Tibial artery (tissue), 4 donors: Measurements from ENCODE around the gene SCARB2.

ENCODE experiments used
- DNase-seq, 2 donors: peaks; one replicate each; pipeline ENCODE4 v3.0.0-alpha.2; 2019
- H3K27ac ChIP-seq, 2 donors: fragments of 200-600 bp; sonication (generic) in 1 of 2; 1 replicate in 1 of 2; 2 replicates in 1 of 2; pipeline ENCODE4 v1.5.1; 2018 to 2019; ENCODE audit warnings: mild to moderate bottlenecking in 1 of 2
- H3K27me3 ChIP-seq, 2 donors: fragments of 200-600 bp; sonication (generic) in 1 of 2; one replicate each; pipeline versions ENCODE4 v1.5.1 to v1.6.0; 2016 to 2019
- H3K36me3 ChIP-seq, 3 donors: fragments of 200-600 bp; sonication (generic) in 2 of 3; one replicate each; pipeline ENCODE4 v1.5.1; 2016 to 2019; ENCODE audit warnings: mild to moderate bottlenecking in 2 of 3
- H3K4me1 ChIP-seq, 4 donors: fragments of 200-600 bp; sonication (generic) in 2 of 4; 1 replicate in 3 of 4; 2 replicates in 1 of 4; pipeline ENCODE4 v1.5.1; 2016 to 2019
- H3K4me3 ChIP-seq, 2 donors: fragments of 200-600 bp; sonication (generic) in 1 of 2; 1 replicate in 1 of 2; 2 replicates in 1 of 2; pipeline ENCODE4 v1.5.1; 2018 to 2019; ENCODE audit warnings: mild to moderate bottlenecking in 2 of 2
- H3K9me3 ChIP-seq, 3 donors: fragments of 200-600 bp; sonication (generic) in 1 of 3; one replicate each; pipeline ENCODE4 v1.5.1; 2016 to 2019
- CTCF ChIP-seq, 2 experiments: fragments of 200-600 bp in 1 of 2; fragments of 450-650 bp in 1 of 2; IDR thresholded peaks; one replicate each; pipeline ENCODE4 v1.5.1; 2017 to 2019; ENCODE audit warnings: antibody characterized with exemption in 2 of 2, mild to moderate bottlenecking in 1 of 2, moderate library complexity in 1 of 2
- intact Hi-C: fragments of 100-400 bp; cut with DNase I; formaldehyde crosslinking; loops from one replicate; pipeline ENCODE4 v1.15.0; 2023; ENCODE audit warnings: low total_unique reads

The SCARB2 gene

GRCh38 chr4:76153356-76153755 lies 60.3 kb downstream of the SCARB2 start:
- Histone ChIP-seq H3K4me1 (peaks cover 0 to 11% (median 6%) of the 10 kb centered on the region in 4 donors), H3K9me3 (no peaks in the 10 kb centered on the region), H3K27ac (no peak overlapping the region), H3K4me3 (no peak overlapping the region), H3K36me3 (peaks cover 0 to 9% (median 0%) of the 10 kb centered on the region in 3 donors), H3K27me3 (no peaks in the 10 kb centered on the region)
- no peak for DNase-seq
- intact Hi-C loops = no loop called here
- TF ChIP-seq CTCF (IDR thresholded peaks at IDR 0.05) = no peak

DNA sequence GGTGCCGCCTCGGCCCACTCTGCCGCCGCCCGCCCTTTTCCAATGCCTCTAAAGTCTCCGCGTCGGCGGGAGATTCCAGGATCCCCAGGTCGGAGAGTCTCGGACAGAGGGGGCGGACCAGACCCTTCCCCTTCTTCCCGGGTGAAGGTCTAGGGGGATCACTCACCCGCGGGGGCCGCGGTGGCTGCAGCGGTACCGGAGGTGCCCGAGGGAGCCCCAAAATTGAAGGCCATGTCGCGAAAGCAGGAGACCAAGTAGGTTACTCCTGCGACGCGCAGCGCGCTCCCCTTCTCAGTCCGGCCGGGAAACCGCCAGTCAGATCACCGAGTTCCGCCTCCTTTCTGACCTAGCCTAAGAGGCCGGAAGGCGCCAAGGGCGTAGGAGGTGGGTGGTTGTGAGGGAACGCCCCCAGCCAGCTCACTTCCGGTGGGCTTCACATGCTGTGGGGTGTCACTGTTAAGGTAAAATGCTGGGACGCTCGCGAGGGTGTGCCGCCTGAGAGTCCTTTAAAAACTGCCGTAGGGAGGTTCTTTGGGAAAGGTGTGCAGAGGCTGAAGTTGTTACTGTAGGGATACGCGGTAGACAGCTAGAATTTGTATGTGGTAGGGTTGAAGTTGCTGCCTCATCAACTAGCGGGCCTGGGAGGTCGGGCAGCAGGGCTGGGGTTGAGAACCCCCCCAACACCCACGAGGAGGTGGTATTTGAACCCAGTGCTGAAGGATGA lies 65.3 kb downstream of the SCARB2 start, which contains the start of gene NUP54:
Gene NUP54, minus strand, starts transcription at position 256 of the 724 bp plus-strand sequence. Its CDS starts 23 bp downstream, at position 233.
- H3K4me3 ChIP-seq = peak within 1 kb of the TSS; percentile 80 to 86
- DNase-seq = peak; percentile 95 to 96
- peak within 1 kb of the TSS; percentile 89 to 93 for H3K27ac ChIP-seq
- no peak for TF ChIP-seq CTCF (IDR thresholded peaks at IDR 0.05)
- peaks cover 0 to 34% (median 19%) of the 10 kb centered on the region in 4 donors for H3K4me1 ChIP-seq
- no peaks in the 10 kb centered on the region for H3K27me3 ChIP-seq
- peaks cover 0 to 8% (median 6%) of the 10 kb centered on the region in 3 donors for H3K36me3 ChIP-seq
- no peaks in the 10 kb centered on the region for H3K9me3 ChIP-seq
- intact Hi-C loops = loop anchor here (10.0 kb wide), 1 partner anchor 154 kb away; the partner anchor contains the start of gene SDAD1

- no peak for TF ChIP-seq CTCF (IDR thresholded peaks at IDR 0.05)
- Histone ChIP-seq H3K4me1 (peaks cover 0 to 34% (median 19%) of the 10 kb centered on the region in 4 donors), H3K36me3 (peaks cover 0 to 14% (median 9%) of the 10 kb centered on the region in 3 donors), H3K27me3 (no peaks in the 10 kb centered on the region), H3K27ac (peak overlapping the region; percentile 89 to 93), H3K4me3 (peak overlapping the region; percentile 80 to 86), H3K9me3 (no peaks in the 10 kb centered on the region)
- intact Hi-C loops = loop anchor here (2.0 to 10.0 kb wide), 2 partner anchors 65 to 153 kb away; partner anchors contain the start of genes SCARB2 and SDAD1
- DNase-seq = peak; percentile 41 to 72
These were observed 66.0 kb downstream of the SCARB2 start for GRCh38 chr4:76147454-76148141.

DNA sequence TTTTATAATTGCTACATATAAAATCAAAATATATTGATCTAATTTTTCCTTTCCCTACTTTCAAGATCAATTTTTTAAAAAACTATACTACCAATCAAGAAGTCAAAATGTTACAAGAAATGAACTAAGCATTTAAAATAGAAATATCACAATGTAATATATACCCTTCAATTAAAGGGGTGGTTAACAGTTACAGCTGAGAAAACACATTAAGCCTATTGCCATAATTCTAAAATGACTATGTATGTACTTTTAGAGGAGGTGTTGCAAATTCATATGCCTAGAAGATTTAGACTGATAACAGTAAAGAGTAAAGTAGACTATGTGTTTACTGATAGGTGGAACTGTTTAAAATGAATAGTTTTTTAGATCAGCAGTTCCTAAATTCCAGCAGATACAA lies 69.1 kb downstream of the SCARB2 start:
- intact Hi-C loops = loop anchor here (10.0 kb wide), 1 partner anchor 150 kb away; the partner anchor contains the start of gene SDAD1
- no peak for TF ChIP-seq CTCF (IDR thresholded peaks at IDR 0.05)
- H3K27ac ChIP-seq = no peak overlapping the region
- H3K27me3 ChIP-seq = no peaks in the 10 kb centered on the region
- no peak for DNase-seq
- no peaks in the 10 kb centered on the region for H3K9me3 ChIP-seq
- peaks cover 8 to 35% (median 33%) of the 10 kb centered on the region in 3 donors for H3K36me3 ChIP-seq
- no peak overlapping the region for H3K4me3 ChIP-seq
- peaks cover 0 to 33% (median 18%) of the 10 kb centered on the region in 4 donors for H3K4me1 ChIP-seq

GRCh38 chr4:76141241-76141640 lies 72.4 kb downstream of the SCARB2 start:
- Histone ChIP-seq H3K9me3 (no peaks in the 10 kb centered on the region), H3K27ac (no peak overlapping the region), H3K4me3 (no peak overlapping the region), H3K36me3 (peaks cover 8 to 68% (median 49%) of the 10 kb centered on the region in 3 donors), H3K4me1 (peaks cover 0 to 13% (median 4%) of the 10 kb centered on the region in 4 donors), H3K27me3 (no peaks in the 10 kb centered on the region)
- intact Hi-C loops = loop anchor here (10.0 kb wide), 1 partner anchor 146 kb away; the partner anchor contains the start of gene SDAD1
- TF ChIP-seq CTCF (IDR thresholded peaks at IDR 0.05) = no peak
- no peak for DNase-seq
